Lung (tissue), 12 donors: ENCODE results near the gene OOSP1. TPM values are rescaled to one million over a fixed set of nuclear protein-coding genes. Genes with fewer than 3 reads are reported as not detected.
A peak's percentile ranks its signal among the peaks of the same experiment; 100 is the strongest.

ENCODE experiments used
- ATAC-seq: fragments of 200-7000 bp; cut with Tn5 transposase; one replicate; pipeline ENCODE4 v1.9.1; 2020; ENCODE audit warnings: moderate number of reproducible peaks; ENCODE audit not compliant: insufficient read depth, low FRiP score
- DNase-seq, 3 donors: peaks; one replicate each; pipeline ENCODE4 v3.0.0-alpha.2; 2013 to 2017
- H3K27ac ChIP-seq, 2 donors: one replicate each; pipeline ENCODE4 v1.5.1; 2013; ENCODE audit warnings: mild to moderate bottlenecking in 2 of 2, moderate library complexity in 2 of 2, control low read depth in 1 of 2, inconsistent platforms in 1 of 2, low read depth in 1 of 2, low read length in 1 of 2
- H3K27me3 ChIP-seq, 3 donors: one replicate each; pipeline ENCODE4 v1.5.1; 2013; ENCODE audit warnings: low read length in 2 of 3; ENCODE audit not compliant: control insufficient read depth in 3 of 3, insufficient read depth in 3 of 3
- H3K36me3 ChIP-seq, 4 donors: one replicate each; pipeline ENCODE4 v1.5.1; 2013; ENCODE audit warnings: low read length in 4 of 4, mild to moderate bottlenecking in 1 of 4, moderate library complexity in 1 of 4; ENCODE audit not compliant: control insufficient read depth in 4 of 4, insufficient read depth in 4 of 4
- H3K4me1 ChIP-seq, 5 donors: one replicate each; pipeline ENCODE4 v1.5.1; 2013; ENCODE audit warnings: low read length in 5 of 5, mild to moderate bottlenecking in 2 of 5, moderate library complexity in 1 of 5; ENCODE audit not compliant: control insufficient read depth in 5 of 5, insufficient read depth in 5 of 5
- H3K4me3 ChIP-seq: one replicate; pipeline ENCODE4 v1.5.1; 2013; ENCODE audit warnings: mild to moderate bottlenecking, control low read depth, moderate library complexity
- H3K9ac ChIP-seq, 2 donors: one replicate each; pipeline ENCODE4 v1.5.1; 2013; ENCODE audit warnings: low read length in 2 of 2, control low read depth in 1 of 2; ENCODE audit not compliant: insufficient read depth in 1 of 2
- H3K9me3 ChIP-seq, 4 donors: one replicate each; pipeline ENCODE4 v1.5.1; 2013; ENCODE audit warnings: low read length in 3 of 4, mild to moderate bottlenecking in 1 of 4, moderate library complexity in 1 of 4; ENCODE audit not compliant: control insufficient read depth in 4 of 4, insufficient read depth in 3 of 4
- CTCF ChIP-seq: IDR thresholded peaks from 2 replicates; pipeline ENCODE4 v1.5.1; 2012; ENCODE audit warnings: mild to moderate bottlenecking; ENCODE audit errors: control extremely low read depth, extremely low read depth
- WGBS, 2 donors: extraction: QIAGEN DNeasy Blood & Tissue Kit; methylation state at CpG; one replicate each; pipeline ENCODE4 v1.1.7; 2013; 5-methylcytosine and 5-hydroxymethylcytosine counted together
- polyA plus RNA-seq, 2 donors: library from polyadenylated mRNA; stranded (reverse); fragments of 200-250 nt; gene quantifications; one replicate each; pipeline ENCODE4 v1.2.1, GENCODE V29; 2013
- total RNA-seq, 2 donors: library from RNA; depleted of rRNA in 1 of 2; stranded (reverse); fragments of >200 nt in 1 of 2; gene quantifications; one replicate each; pipeline ENCODE4 v1.2.1, GENCODE V29; 2014 to 2021
- donor health status: control.
- donor health status: control.
- donor health status: Bipolar disorder and iron deficiency.
- donor health status: healthy.
- donor health status: DM: yes; HTN: yes; CAD: no.

OOSP1 gene
- total and polyA plus RNA-seq, 4 donors = not detected

DNA sequence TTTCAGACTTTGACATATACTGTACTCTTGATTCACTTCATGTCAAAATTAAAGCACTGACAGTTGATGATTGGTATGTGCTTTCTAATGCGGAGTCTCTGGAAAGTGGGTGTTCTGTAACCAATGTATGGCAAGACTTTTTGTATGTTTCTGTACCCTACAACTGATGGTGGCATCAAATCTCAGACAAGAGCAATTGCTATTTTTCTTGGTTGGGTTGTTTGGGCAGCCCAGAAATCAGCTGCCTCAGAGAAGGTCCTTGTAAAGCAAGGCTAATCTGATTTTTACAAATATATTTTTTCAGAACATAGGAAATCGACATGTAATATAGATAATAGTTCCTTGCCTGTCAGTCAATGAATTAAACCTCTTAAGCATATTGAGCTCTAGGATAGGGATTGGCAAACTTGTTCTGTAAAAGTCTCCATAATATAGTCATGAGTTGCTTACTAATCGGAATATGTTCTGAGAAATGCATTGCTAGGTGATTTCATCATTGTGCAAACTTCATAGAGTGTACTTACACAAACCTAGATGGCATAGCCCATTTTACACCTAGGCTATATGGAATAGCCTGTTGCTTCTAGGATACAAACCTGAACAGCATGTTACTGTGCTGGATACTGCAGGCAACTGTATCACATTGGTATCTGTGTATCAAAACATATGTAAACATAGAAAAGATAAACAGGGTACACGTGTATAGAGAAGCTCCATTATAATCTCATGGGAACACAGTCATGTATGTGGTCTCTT is 15.4 kb downstream of the OOSP1 start:
- DNase-seq (peak in 1 of 3 donors; percentile 7), ATAC-seq (no peak)
- H3K9me3 ChIP-seq = no peaks in the 10 kb centered on the region
- no peak overlapping the region for H3K27ac ChIP-seq
- H3K9ac ChIP-seq = no peak overlapping the region
- no peaks in the 10 kb centered on the region for H3K27me3 ChIP-seq
- no peaks in the 10 kb centered on the region for H3K4me1 ChIP-seq
- TF ChIP-seq CTCF = no peak
- H3K4me3 ChIP-seq = no peak overlapping the region
- whole genome bisulfite sequencing, 2 donors = 70 to 73% methylated on average over 4 of the region's 4 CpGs
- no peaks in the 10 kb centered on the region for H3K36me3 ChIP-seq

DNA sequence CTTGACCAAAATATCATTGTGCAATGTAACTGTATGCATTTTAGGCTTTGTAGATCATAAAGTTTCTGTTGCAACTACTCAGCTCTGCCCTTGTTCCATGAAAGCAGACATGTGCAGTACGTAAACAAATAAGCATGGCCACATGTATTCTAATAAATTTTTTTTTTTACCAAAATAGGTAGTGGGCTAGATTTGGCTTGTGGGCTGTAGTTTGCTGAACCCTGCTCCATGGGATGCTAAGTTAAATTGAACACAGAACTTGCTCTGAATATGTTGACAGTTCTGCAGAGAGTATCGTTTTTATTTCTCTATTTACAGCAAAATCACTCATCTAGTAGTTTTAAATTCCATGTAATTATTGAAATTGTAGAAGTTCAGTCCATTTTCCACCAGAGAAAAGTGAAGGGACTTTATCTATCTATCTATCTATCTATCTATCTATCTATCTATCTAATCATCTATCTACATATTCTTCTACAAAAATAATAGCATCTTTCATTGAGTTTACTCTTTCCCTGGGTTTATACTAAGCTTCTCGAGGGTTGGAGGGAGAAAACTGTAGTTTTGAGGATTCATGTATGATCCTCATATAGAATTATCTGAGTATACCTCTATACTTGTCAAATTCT is 16.1 kb downstream of the OOSP1 start:
- WGBS, 2 donors = 82 to 87% methylated on average over 3 of the region's 3 CpGs

GRCh38 chr11:59957094-59957493 is 18.9 kb downstream of the OOSP1 start:
- ATAC-seq (no peak), DNase-seq (no peak)
- WGBS, 2 donors = 71 to 89% methylated on average over 4 of the region's 4 CpGs
- H3K4me3 ChIP-seq = no peak overlapping the region
- peaks cover 0 to under 1% (median 0%) of the 10 kb centered on the region in 5 donors for H3K4me1 ChIP-seq
- no peak for TF ChIP-seq CTCF
- no peak overlapping the region for H3K27ac ChIP-seq
- H3K36me3 ChIP-seq = no peaks in the 10 kb centered on the region
- no peak overlapping the region for H3K9ac ChIP-seq
- no peaks in the 10 kb centered on the region for H3K27me3 ChIP-seq
- H3K9me3 ChIP-seq = peaks cover 0 to 2% (median 0%) of the 10 kb centered on the region in 4 donors

More for the DNA sequence above, 16.1 kb downstream of the OOSP1 start:
- Histone ChIP-seq H3K27ac (no peak overlapping the region), H3K36me3 (no peaks in the 10 kb centered on the region), H3K27me3 (no peaks in the 10 kb centered on the region), H3K9ac (no peak overlapping the region), H3K4me1 (no peaks in the 10 kb centered on the region), H3K4me3 (no peak overlapping the region), H3K9me3 (no peaks in the 10 kb centered on the region)
- no peak for TF ChIP-seq CTCF
- ATAC-seq (no peak), DNase-seq (no peak)
